Gastroesophageal sphincter (tissue), 3 donors: Measurements from ENCODE around the gene AK5.

Source experiments
- EP300 ChIP-seq: sonication (generic); formaldehyde crosslinking; IDR thresholded peaks from one replicate; pipeline ENCODE4 v1.6.1; 2017; ENCODE audit warnings: antibody characterized with exemption, mild to moderate bottlenecking
- POLR2A ChIP-seq, 2 donors: fragments of 450-650 bp; IDR thresholded peaks; one replicate each; pipeline ENCODE4 v1.6.1; 2017; ENCODE audit warnings: antibody characterized with exemption in 2 of 2, mild to moderate bottlenecking in 2 of 2, moderate library complexity in 1 of 2
- POLR2AphosphoS5 ChIP-seq: sonication (generic); formaldehyde crosslinking; IDR thresholded peaks from one replicate; pipeline ENCODE4 v1.6.1; 2017; ENCODE audit warnings: antibody characterized with exemption
- TF ChIP-seq, protein P1 (sequence below), 4 experiments: fragments of 200-600 bp in 2 of 4; fragments of 450-650 bp in 2 of 4; sonication (generic) in 1 of 4; IDR thresholded peaks; one replicate each; pipeline ENCODE4 v1.5.1; 2017 to 2019; ENCODE audit warnings: antibody characterized with exemption in 4 of 4, mild to moderate bottlenecking in 2 of 4, moderate library complexity in 2 of 4

GRCh38 chr1:77373702-77374101 is 91.9 kb downstream of the AK5 start:
- TF ChIP-seq, protein P1, sequence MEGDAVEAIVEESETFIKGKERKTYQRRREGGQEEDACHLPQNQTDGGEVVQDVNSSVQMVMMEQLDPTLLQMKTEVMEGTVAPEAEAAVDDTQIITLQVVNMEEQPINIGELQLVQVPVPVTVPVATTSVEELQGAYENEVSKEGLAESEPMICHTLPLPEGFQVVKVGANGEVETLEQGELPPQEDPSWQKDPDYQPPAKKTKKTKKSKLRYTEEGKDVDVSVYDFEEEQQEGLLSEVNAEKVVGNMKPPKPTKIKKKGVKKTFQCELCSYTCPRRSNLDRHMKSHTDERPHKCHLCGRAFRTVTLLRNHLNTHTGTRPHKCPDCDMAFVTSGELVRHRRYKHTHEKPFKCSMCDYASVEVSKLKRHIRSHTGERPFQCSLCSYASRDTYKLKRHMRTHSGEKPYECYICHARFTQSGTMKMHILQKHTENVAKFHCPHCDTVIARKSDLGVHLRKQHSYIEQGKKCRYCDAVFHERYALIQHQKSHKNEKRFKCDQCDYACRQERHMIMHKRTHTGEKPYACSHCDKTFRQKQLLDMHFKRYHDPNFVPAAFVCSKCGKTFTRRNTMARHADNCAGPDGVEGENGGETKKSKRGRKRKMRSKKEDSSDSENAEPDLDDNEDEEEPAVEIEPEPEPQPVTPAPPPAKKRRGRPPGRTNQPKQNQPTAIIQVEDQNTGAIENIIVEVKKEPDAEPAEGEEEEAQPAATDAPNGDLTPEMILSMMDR (IDR thresholded peaks at IDR 0.05) = no peak
- no peak for TF ChIP-seq POLR2AphosphoS5
- TF ChIP-seq POLR2A (IDR thresholded peaks at IDR 0.05) = no peak
- TF ChIP-seq EP300 = no peak
